Measurements from ENCODE around the gene EXD3.

The EXD3 gene

GRCh38 chr9:137374131-137374845, 48.7 kb downstream of the EXD3 start:
- DNase-seq: no peak

GRCh38 chr9:137373611-137373980, 49.4 kb downstream of the EXD3 start:
- DNase-seq: no peak

GRCh38 chr9:137372693-137373610, 50.0 kb downstream of the EXD3 start:
- DNase-seq: no peak

- no peak for DNase-seq
Measured at GRCh38 chr9:137371946-137372651, 50.9 kb downstream of the EXD3 start.

GRCh38 chr9:137371521-137371941, 51.4 kb downstream of the EXD3 start:
- no peak for DNase-seq

GRCh38 chr9:137370865-137371520, 52.0 kb downstream of the EXD3 start:
- no peak for DNase-seq

GRCh38 chr9:137369911-137370764, 52.8 kb downstream of the EXD3 start:
- DNase-seq: no peak

GRCh38 chr9:137369061-137369787, 53.7 kb downstream of the EXD3 start:
- no peak for DNase-seq

- DNase-seq: no peak
Measured at GRCh38 chr9:137368431-137369035, 54.4 kb downstream of the EXD3 start.

- DNase-seq: no peak
Measured at GRCh38 chr9:137367506-137368430, 55.2 kb downstream of the EXD3 start.

GRCh38 chr9:137366891-137367381, 56.0 kb downstream of the EXD3 start:
- DNase-seq: no peak

GRCh38 chr9:137366445-137366810, 56.5 kb downstream of the EXD3 start:
- no peak for DNase-seq

GRCh38 chr9:137365552-137366444, 57.2 kb downstream of the EXD3 start:
- no peak for DNase-seq

- DNase-seq: no peak
Measured at GRCh38 chr9:137365056-137365455, 57.9 kb downstream of the EXD3 start.

- no peak for DNase-seq
Measured at GRCh38 chr9:137359850-137360249, 63.1 kb downstream of the EXD3 start.

- no peak for DNase-seq
Measured at GRCh38 chr9:137358126-137358525, 64.8 kb downstream of the EXD3 start.

GRCh38 chr9:137357166-137357565, 65.8 kb downstream of the EXD3 start:
- no peak for DNase-seq

- DNase-seq: no peak
Measured at GRCh38 chr9:137355761-137356365, 67.1 kb downstream of the EXD3 start.
